GM18867 (cell line): Measurements from ENCODE around the gene RTF1.
"Not testable (repeated sequence)": the region's sequence is repeated elsewhere in the genome, so short reads cannot be mapped to it uniquely, and the experiment has no call there.

Experiments used
- ATAC-seq: cut with Tn5 transposase; IDR thresholded peaks from one replicate; pipeline ENCODE4 v1.9.1; 2021; ENCODE audit warnings: mild to moderate bottlenecking, moderate library complexity; ENCODE audit not compliant: unreplicated experiment

RTF1 gene

GRCh38 chr15:41435037-41435786, 18.3 kb downstream of the RTF1 start:
- no peak for ATAC-seq

GRCh38 chr15:41437448-41437847, 20.6 kb downstream of the RTF1 start:
- ATAC-seq = no peak

GRCh38 chr15:41438206-41438605, 21.3 kb downstream of the RTF1 start:
- no peak for ATAC-seq

GRCh38 chr15:41438745-41439144, 21.9 kb downstream of the RTF1 start:
- ATAC-seq = not testable (repeated sequence)

- no peak for ATAC-seq
Observed at GRCh38 chr15:41443275-41443674, 26.4 kb downstream of the RTF1 start.

GRCh38 chr15:41445399-41445798, 28.5 kb downstream of the RTF1 start:
- ATAC-seq = no peak

- ATAC-seq = no peak
Observed at GRCh38 chr15:41462084-41462795, 45.3 kb downstream of the RTF1 start.

GRCh38 chr15:41464889-41465580, 48.1 kb downstream of the RTF1 start:
- no peak for ATAC-seq

GRCh38 chr15:41465822-41466421, 49.0 kb downstream of the RTF1 start:
- ATAC-seq = no peak

GRCh38 chr15:41466711-41467110, 49.8 kb downstream of the RTF1 start:
- no peak for ATAC-seq

- not testable (repeated sequence) for ATAC-seq
Observed at GRCh38 chr15:41469644-41470043, 52.7 kb downstream of the RTF1 start.

- ATAC-seq = no peak
Observed at GRCh38 chr15:41473418-41473817, 56.5 kb downstream of the RTF1 start.

- no peak for ATAC-seq
Observed at GRCh38 chr15:41474436-41474835, 57.5 kb downstream of the RTF1 start.

GRCh38 chr15:41474941-41475340, 58.0 kb downstream of the RTF1 start:
- no peak for ATAC-seq

- no peak for ATAC-seq
Observed at GRCh38 chr15:41476416-41477048, 59.6 kb downstream of the RTF1 start.

GRCh38 chr15:41480396-41481140, 63.7 kb downstream of the RTF1 start:
- ATAC-seq = no peak

GRCh38 chr15:41482110-41482877, 65.4 kb downstream of the RTF1 start:
- ATAC-seq = no peak

GRCh38 chr15:41483115-41483514, 66.2 kb downstream of the RTF1 start:
- peak; percentile 77 for ATAC-seq

GRCh38 chr15:41483519-41483918, 66.6 kb downstream of the RTF1 start:
- ATAC-seq = no peak
